Smooth muscle cell (in vitro differentiated cells): ENCODE results near the gene C10orf62. TPM values are rescaled to one million over a fixed set of nuclear protein-coding genes. Genes with fewer than 3 reads are reported as not detected.
A peak's percentile ranks its signal among the peaks of the same experiment; 100 is the strongest.
"Not testable (repeated sequence)": the region's sequence is repeated elsewhere in the genome, so short reads cannot be mapped to it uniquely, and the experiment has no call there.

ENCODE experiments used
- DNase-seq: peaks from one replicate; lab custom pipeline; 2025; ENCODE audit not compliant: unreplicated experiment; lab: John Stamatoyannopoulos, UW
- H2AFZ ChIP-seq: fragments of 200-600 bp; sonication (generic); 2 replicates; pipeline ENCODE4 v1.6.0; 2016; ENCODE audit warnings: antibody characterized with exemption, low read depth, mild to moderate bottlenecking
- H3F3A ChIP-seq: fragments of 200-600 bp; sonication (generic); 2 replicates; pipeline ENCODE4 v1.6.0; 2017; ENCODE audit warnings: antibody characterized with exemption, low read depth
- H3K27ac ChIP-seq: fragments of 200-600 bp; sonication (generic); 2 replicates; pipeline ENCODE4 v1.5.1; 2016; ENCODE audit warnings: low read depth, mild to moderate bottlenecking
- H3K27me3 ChIP-seq: fragments of 200-600 bp; sonication (generic); 2 replicates; pipeline ENCODE4 v1.6.1; 2016; ENCODE audit warnings: low read depth, mild to moderate bottlenecking
- H3K36me3 ChIP-seq: fragments of 200-600 bp; sonication (generic); 2 replicates; pipeline ENCODE4 v1.5.1; 2016; ENCODE audit warnings: low read depth
- H3K4me1 ChIP-seq: fragments of 200-600 bp; sonication (generic); 2 replicates; pipeline ENCODE4 v1.5.1; 2016; ENCODE audit warnings: low read depth
- H3K4me2 ChIP-seq: fragments of 200-600 bp; sonication (generic); 2 replicates; pipeline ENCODE4 v1.6.0; 2016; ENCODE audit warnings: mild to moderate bottlenecking
- H3K4me3 ChIP-seq: fragments of 200-600 bp; sonication (generic); 2 replicates; pipeline ENCODE4 v1.5.1; 2016; ENCODE audit warnings: mild to moderate bottlenecking
- H3K79me2 ChIP-seq: fragments of 200-600 bp; sonication (generic); 2 replicates; pipeline ENCODE4 v1.6.0; 2016; ENCODE audit warnings: low read depth, mild to moderate bottlenecking
- H3K9ac ChIP-seq: fragments of 200-600 bp; sonication (generic); 2 replicates; pipeline ENCODE4 v1.6.0; 2016; ENCODE audit warnings: low read depth
- H3K9me3 ChIP-seq: fragments of 200-600 bp; sonication (generic); replicated peaks from 2 replicates; pipeline ENCODE4 v1.5.1; 2016; ENCODE audit warnings: low read depth
- H4K20me1 ChIP-seq: fragments of 200-600 bp; sonication (generic); 2 replicates; pipeline ENCODE4 v1.6.0; 2016; ENCODE audit warnings: low read depth
- WGBS: methylation state at CpG from one replicate; pipeline ENCODE4 v1.1.7; 2016; ENCODE audit warnings: low lambda C conversion rate; 5-methylcytosine and 5-hydroxymethylcytosine counted together
- polyA plus RNA-seq: library from polyadenylated mRNA; unstranded; fragments of >200 nt; fragmentation: Nextera tagmentation; extraction: Ambion mirVana; gene quantifications from 2 replicates; pipeline ENCODE4 v1.2.1, GENCODE V29; 2016
- total RNA-seq: library from RNA; depleted of rRNA; stranded (reverse); fragments of >200 nt; gene quantifications from 2 replicates; pipeline ENCODE4 v1.2.3, GENCODE V29; 2014
- TF ChIP-seq, protein P1 (sequence below): fragments of 200-600 bp; sonication (generic); IDR thresholded peaks from 2 replicates; pipeline ENCODE4 v1.5.1; 2017; ENCODE audit warnings: borderline replicate concordance, mild to moderate bottlenecking, antibody characterized with exemption; ENCODE audit not compliant: insufficient read depth, poor library complexity, severe bottlenecking

Gene C10orf62
- total and polyA plus RNA-seq, 2 experiments from 2014 or later = not detected

DNA sequence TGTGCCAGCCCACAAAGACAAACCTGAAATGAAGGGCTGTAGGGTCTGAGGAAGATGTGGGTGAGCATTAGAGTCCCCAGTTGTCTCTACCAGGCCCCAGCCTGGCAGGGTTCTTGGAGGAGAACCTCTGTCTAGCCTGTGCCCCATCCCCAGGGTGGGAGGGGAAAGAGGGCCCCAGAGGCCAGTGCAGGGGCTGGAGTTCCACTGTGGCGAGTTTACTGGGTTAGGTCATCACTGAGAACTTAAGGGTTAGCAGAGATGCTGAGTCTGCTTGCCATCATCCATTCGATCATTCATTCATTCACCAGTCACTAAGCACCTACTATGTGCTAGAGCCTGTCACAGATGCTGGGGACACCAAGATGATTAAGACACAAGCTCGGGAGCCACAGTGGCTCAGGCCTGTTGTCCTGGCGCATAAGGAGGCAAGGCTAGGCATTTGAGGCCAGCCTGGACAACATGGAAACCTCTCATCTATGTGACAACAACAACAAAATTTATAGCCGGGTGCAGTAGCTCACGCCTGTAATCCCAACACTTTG, 14.3 kb upstream of the C10orf62 start:
- TF ChIP-seq, protein P1, sequence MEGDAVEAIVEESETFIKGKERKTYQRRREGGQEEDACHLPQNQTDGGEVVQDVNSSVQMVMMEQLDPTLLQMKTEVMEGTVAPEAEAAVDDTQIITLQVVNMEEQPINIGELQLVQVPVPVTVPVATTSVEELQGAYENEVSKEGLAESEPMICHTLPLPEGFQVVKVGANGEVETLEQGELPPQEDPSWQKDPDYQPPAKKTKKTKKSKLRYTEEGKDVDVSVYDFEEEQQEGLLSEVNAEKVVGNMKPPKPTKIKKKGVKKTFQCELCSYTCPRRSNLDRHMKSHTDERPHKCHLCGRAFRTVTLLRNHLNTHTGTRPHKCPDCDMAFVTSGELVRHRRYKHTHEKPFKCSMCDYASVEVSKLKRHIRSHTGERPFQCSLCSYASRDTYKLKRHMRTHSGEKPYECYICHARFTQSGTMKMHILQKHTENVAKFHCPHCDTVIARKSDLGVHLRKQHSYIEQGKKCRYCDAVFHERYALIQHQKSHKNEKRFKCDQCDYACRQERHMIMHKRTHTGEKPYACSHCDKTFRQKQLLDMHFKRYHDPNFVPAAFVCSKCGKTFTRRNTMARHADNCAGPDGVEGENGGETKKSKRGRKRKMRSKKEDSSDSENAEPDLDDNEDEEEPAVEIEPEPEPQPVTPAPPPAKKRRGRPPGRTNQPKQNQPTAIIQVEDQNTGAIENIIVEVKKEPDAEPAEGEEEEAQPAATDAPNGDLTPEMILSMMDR = no peak
- Histone ChIP-seq H3K36me3 (no peaks in the 10 kb centered on the region), H3K4me2 (no peak overlapping the region), H3K4me1 (peaks cover 7% of the 10 kb centered on the region), H3K4me3 (no peak overlapping the region), H3K79me2 (no peaks in the 10 kb centered on the region), H4K20me1 (no peaks in the 10 kb centered on the region), H3K9me3 (no peaks in the 10 kb centered on the region), H2AFZ (no peak overlapping the region), H3K9ac (no peak overlapping the region), H3F3A (peaks cover 5% of the 10 kb centered on the region), H3K27ac (peak overlapping the region; percentile 58), H3K27me3 (no peaks in the 10 kb centered on the region)
- 82% methylated on average over 6 of the region's 6 CpGs for whole genome bisulfite sequencing
- no peak for DNase-seq

DNA sequence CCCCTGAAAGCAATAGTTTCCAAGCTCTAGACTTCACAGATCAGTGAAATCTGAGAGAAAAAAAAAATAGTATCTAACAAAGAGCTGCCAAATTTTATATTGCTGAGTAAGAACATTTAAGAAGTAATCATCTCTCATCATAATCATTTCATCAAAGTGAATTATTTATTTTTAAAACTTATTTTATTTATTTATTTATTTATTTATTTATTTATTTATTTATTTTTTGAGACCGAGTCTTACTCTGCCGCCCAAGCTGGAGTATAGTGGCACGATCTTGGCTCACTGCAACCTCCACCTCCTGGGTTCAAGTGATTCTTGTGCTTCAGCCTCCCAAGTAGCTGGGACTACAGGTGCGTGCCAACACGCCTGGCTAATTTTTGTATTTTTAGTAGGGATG, 13.0 kb upstream of the C10orf62 start:
- WGBS = 36% methylated on average over 5 of the region's 5 CpGs
- not testable (repeated sequence) for H4K20me1 ChIP-seq

DNA sequence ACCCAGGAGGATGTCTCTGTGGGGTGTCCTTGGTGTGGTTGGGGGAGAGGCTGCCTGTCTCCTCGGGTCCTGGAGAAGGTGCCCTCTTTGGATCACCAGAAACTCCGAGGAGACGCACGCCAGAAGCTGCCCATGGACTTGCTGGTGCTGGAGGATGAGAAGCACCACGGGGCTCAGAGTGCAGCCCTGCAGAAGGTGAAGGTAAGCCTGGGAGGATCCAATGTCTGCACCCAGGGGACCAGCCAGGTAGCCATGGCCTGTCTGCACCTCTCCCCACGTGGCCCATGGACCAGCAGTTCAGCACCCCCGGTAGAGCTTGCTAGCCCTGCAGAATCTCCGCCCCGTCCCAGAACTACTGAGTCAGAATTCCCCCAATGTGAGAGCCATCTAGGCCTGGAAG, 11.8 kb upstream of the C10orf62 start:
- H3K4me2 ChIP-seq = no peak overlapping the region
- H3K79me2 ChIP-seq = no peaks in the 10 kb centered on the region
- no peaks in the 10 kb centered on the region for H3K9me3 ChIP-seq
- no peak overlapping the region for H2AFZ ChIP-seq
- H3K27ac ChIP-seq = no peak overlapping the region
- DNase-seq = no peak
- no peaks in the 10 kb centered on the region for H3F3A ChIP-seq
- H3K36me3 ChIP-seq = no peaks in the 10 kb centered on the region
- no peak overlapping the region for H3K9ac ChIP-seq
- TF ChIP-seq, protein P1 = no peak
- no peak overlapping the region for H3K4me3 ChIP-seq
- H4K20me1 ChIP-seq = no peaks in the 10 kb centered on the region
- H3K27me3 ChIP-seq = no peaks in the 10 kb centered on the region
- 76% methylated on average over 9 of the region's 9 CpGs for WGBS
- peaks cover 3% of the 10 kb centered on the region for H3K4me1 ChIP-seq

More for the DNA sequence above, 13.0 kb upstream of the C10orf62 start:
- not testable (repeated sequence) for H3K79me2 ChIP-seq, H3K9ac ChIP-seq, H2AFZ ChIP-seq, DNase-seq, H3K4me1 ChIP-seq, H3K36me3 ChIP-seq, H3F3A ChIP-seq, H3K27me3 ChIP-seq, H3K9me3 ChIP-seq, H3K4me3 ChIP-seq, H3K27ac ChIP-seq, H3K4me2 ChIP-seq

DNA sequence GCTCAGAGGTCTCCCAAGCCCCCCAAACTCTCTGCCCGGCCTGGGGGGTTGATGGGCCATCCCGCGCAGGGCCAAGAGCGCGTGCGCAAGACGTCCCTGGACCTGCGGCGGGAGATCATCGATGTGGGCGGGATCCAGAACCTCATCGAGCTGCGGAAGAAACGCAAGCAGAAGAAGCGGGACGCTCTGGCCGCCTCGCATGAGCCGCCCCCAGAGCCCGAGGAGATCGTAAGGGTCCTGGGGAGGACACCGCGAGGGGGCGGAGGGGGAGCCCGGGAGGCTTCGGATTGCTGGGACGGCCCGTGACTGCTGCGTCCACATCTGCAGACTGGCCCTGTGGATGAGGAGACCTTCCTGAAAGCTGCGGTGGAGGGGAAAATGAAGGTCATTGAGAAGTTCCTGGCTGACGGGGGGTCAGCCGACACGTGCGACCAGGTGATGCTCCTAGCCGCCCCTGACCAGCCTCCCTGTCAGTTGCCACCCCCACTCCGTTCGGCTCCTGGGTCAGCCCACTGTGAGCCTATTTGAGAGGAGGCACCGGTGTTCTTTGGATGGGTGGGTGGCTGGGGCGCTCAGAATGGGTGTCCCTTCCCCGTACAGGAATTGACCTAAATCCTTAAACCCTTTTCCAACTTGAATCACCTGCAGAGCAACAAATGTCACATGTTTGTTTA, 11.2 kb upstream of the C10orf62 start:
- no peak overlapping the region for H3K9ac ChIP-seq
- no peak overlapping the region for H3K4me2 ChIP-seq
- H3K36me3 ChIP-seq = no peaks in the 10 kb centered on the region
- no peaks in the 10 kb centered on the region for H3K4me1 ChIP-seq
- no peaks in the 10 kb centered on the region for H3F3A ChIP-seq
- TF ChIP-seq, protein P1 = no peak
- no peaks in the 10 kb centered on the region for H3K27me3 ChIP-seq
- H2AFZ ChIP-seq = no peak overlapping the region
- H3K4me3 ChIP-seq = no peak overlapping the region
- H4K20me1 ChIP-seq = no peaks in the 10 kb centered on the region
- no peaks in the 10 kb centered on the region for H3K9me3 ChIP-seq
- no peak overlapping the region for H3K27ac ChIP-seq
- DNase-seq = no peak
- WGBS = 96% methylated on average over 22 of the region's 40 CpGs
- no peaks in the 10 kb centered on the region for H3K79me2 ChIP-seq
